Measurements from ENCODE around the gene SLC30A3. TPM values are rescaled to one million over a fixed set of nuclear protein-coding genes. Genes with fewer than 3 reads are reported as not detected.
A peak's percentile ranks its signal among the peaks of the same experiment; 100 is the strongest.
"Not testable (repeated sequence)": the region's sequence is repeated elsewhere in the genome, so short reads cannot be mapped to it uniquely, and the experiment has no call there.

The SLC30A3 gene
- total RNA-seq, 6 donors from 2014 or later, result 0.20 to 2.3 (median 1.2) TPM

DNA sequence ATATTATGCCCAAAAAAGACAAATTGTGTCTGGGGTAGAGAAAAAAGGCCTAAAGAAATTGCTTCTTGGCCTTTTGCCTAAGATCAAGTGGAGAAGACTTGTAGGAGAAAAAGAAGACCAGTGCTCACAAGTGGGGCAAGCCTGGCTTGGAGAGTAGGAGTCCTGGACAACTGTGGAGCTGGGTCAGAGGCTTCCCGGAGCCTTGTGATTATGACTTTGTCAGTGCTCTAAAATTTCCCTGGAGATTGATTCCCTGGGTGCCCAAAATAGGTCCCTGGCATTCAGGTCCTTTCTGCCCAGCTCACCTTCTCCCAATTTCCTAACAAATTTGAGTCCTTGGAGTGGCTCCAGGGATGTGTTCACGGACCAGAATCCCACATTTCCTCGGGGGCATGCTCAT, 18.6 kb upstream of the SLC30A3 start:
- Histone ChIP-seq H3K27ac (no peak overlapping the region), H3K36me3 (no peaks in the 10 kb centered on the region), H3K9me3 (no peaks in the 10 kb centered on the region), H3K27me3 (no peaks in the 10 kb centered on the region), H3K4me3 (no peak overlapping the region), H3K4me1 (peaks cover 0 to 6% (median 0%) of the 10 kb centered on the region in 4 donors)
- DNase-seq, result no peak
- no peak for ATAC-seq (ENCODE audit: low FRiP score in 2 of 2)
- WGBS, 2 donors, result 68 to 76% methylated on average over 3 of the region's 3 CpGs
- TF ChIP-seq, protein P1, sequence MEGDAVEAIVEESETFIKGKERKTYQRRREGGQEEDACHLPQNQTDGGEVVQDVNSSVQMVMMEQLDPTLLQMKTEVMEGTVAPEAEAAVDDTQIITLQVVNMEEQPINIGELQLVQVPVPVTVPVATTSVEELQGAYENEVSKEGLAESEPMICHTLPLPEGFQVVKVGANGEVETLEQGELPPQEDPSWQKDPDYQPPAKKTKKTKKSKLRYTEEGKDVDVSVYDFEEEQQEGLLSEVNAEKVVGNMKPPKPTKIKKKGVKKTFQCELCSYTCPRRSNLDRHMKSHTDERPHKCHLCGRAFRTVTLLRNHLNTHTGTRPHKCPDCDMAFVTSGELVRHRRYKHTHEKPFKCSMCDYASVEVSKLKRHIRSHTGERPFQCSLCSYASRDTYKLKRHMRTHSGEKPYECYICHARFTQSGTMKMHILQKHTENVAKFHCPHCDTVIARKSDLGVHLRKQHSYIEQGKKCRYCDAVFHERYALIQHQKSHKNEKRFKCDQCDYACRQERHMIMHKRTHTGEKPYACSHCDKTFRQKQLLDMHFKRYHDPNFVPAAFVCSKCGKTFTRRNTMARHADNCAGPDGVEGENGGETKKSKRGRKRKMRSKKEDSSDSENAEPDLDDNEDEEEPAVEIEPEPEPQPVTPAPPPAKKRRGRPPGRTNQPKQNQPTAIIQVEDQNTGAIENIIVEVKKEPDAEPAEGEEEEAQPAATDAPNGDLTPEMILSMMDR (IDR thresholded peaks at IDR 0.05), result no peak
- TF ChIP-seq EP300 (IDR thresholded peaks at IDR 0.05), result no peak
- TF ChIP-seq POLR2AphosphoS5 (IDR thresholded peaks at IDR 0.05), result no peak
- TF ChIP-seq POLR2A (IDR thresholded peaks at IDR 0.05), result no peak

DNA sequence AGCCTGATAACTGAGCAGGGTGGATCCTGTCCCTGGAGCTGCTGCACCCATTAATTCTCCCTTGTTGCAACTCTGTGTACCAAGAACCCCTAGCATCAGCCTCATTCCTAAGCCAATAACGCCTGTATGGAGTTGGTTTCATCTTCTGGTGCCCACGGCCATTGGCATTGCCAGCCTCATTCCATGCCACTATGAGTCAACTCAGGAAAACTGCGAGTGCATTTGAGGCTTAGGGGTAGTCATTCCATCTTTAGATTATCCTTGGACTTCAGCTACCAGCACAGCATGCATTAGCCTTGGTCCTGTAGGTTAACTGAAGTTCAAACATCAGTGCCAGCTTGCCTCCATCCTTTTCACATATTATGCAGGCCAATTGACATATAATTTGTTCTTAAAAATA, 18.0 kb upstream of the SLC30A3 start:
- TF ChIP-seq EP300 (IDR thresholded peaks at IDR 0.05) (no peak), POLR2A (IDR thresholded peaks at IDR 0.05) (no peak), POLR2AphosphoS5 (IDR thresholded peaks at IDR 0.05) (no peak)
- TF ChIP-seq, protein P1 (IDR thresholded peaks at IDR 0.05), result no peak
- Histone ChIP-seq H3K27me3 (no peaks in the 10 kb centered on the region), H3K4me1 (peaks cover 0 to 10% (median 2%) of the 10 kb centered on the region in 4 donors), H3K27ac (no peak overlapping the region), H3K4me3 (no peak overlapping the region), H3K9me3 (no peaks in the 10 kb centered on the region), H3K36me3 (no peaks in the 10 kb centered on the region)
- WGBS, 2 donors, result 61 to 67% methylated on average over 3 of the region's 3 CpGs
- DNase-seq (no peak), ATAC-seq (ENCODE audit: low FRiP score in 2 of 2) (no peak)

DNA sequence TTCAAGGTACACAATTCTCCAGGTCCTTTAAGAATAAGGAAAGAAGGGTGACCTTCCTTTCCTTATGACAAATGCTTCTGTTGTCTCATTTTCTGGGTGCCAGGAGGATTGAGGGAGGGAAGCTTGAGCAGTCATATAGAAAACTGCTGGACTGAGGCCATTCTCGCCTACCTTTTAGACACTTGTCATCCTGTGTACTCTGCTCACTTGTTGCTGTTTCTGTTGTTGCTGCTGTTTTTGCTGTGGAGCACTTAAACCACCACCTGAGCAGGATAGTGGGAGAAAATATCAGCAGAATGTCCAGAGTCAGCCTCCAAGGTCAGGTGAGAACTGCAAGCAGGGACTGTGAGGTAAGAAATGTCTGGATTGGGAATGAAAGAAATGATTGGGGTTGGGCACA, 15.2 kb upstream of the SLC30A3 start:
- TF ChIP-seq EP300 (IDR thresholded peaks at IDR 0.05) (no peak), POLR2AphosphoS5 (IDR thresholded peaks at IDR 0.05) (no peak), POLR2A (IDR thresholded peaks at IDR 0.05) (no peak)
- TF ChIP-seq, protein P1 (IDR thresholded peaks at IDR 0.05), result no peak
- Histone ChIP-seq H3K36me3 (no peaks in the 10 kb centered on the region), H3K4me3 (no peak overlapping the region), H3K4me1 (peaks cover 0 to 10% (median 2%) of the 10 kb centered on the region in 4 donors), H3K27ac (no peak overlapping the region), H3K27me3 (no peaks in the 10 kb centered on the region), H3K9me3 (no peaks in the 10 kb centered on the region)
- ATAC-seq (ENCODE audit: low FRiP score in 2 of 2) (no peak), DNase-seq (no peak)
- WGBS, 2 donors, result 75 to 76% methylated on average over 1 of the region's 1 CpG

DNA sequence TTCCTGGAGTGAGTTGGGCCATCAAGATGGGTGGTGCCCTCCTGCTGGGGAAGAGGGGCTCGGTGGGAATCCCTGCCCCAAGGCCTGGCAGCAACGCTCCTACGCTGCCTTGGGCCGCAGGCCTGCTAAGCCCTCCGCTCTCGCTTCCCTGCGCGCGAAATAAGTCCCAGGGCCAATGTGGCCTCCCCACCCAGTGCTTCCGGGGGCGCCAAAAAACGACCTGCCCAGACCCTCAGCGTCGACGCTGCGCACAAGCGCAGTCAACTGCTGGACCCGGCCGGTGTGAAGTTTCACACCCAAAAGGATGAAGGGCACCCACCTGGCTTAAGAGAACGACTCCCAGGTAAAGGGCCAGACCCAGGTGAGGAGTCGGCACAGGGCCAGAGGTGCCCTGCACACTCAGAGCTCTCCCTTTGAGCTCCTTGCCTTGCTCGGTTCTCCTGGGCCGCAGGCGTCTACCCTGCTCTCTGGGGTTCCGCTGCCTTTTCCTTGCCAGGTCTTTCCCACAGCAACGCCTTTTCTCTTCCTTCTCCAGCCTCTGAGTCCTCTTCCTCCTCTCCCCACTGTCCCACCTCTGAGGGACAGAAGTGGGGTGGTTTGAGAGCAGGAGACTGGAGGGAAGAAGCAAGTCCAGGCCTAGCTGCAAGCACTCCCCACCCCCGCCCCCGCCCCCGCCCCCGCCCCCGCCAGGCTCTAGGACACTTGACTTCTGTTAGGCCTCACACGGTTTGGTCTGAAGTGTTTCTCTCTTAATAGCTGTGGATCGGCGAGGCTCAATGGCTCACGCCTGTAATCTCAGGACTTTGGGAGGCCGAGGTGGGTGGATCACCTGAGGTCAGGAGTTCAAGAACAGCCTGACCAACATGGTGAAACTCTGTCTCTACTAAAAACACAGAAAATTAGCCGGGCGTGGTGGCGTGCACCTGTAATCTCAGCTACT, 12.6 kb upstream of the SLC30A3 start, which contains the start of gene DNAJC5G:
TSS of gene DNAJC5G (plus strand) at position 223 of the 940 bp plus-strand sequence. CDS start 1,296 bp downstream, outside the sequence.
- peak; percentile 55 to 66 for DNase-seq
- Histone ChIP-seq H3K27ac (peak within 1 kb of the TSS in 1 of 4 donors; percentile 27), H3K36me3 (no peaks in the 10 kb centered on the region), H3K4me1 (peaks cover 0 to 14% (median 2%) of the 10 kb centered on the region in 4 donors), H3K4me3 (no peak within 1 kb of the TSS), H3K9me3 (no peaks in the 10 kb centered on the region), H3K27me3 (no peaks in the 10 kb centered on the region)
- WGBS, 2 donors, result 68 to 78% methylated on average over 38 to 39 of the region's 39 CpGs
- TF ChIP-seq POLR2A (IDR thresholded peaks at IDR 0.05) (no peak), POLR2AphosphoS5 (IDR thresholded peaks at IDR 0.05) (no peak), EP300 (IDR thresholded peaks at IDR 0.05) (no peak)
- TF ChIP-seq, protein P1 (IDR thresholded peaks at IDR 0.05), result no peak
- peak in 1 of 2 donors; percentile 69 for ATAC-seq (ENCODE audit: low FRiP score in 2 of 2)

DNA sequence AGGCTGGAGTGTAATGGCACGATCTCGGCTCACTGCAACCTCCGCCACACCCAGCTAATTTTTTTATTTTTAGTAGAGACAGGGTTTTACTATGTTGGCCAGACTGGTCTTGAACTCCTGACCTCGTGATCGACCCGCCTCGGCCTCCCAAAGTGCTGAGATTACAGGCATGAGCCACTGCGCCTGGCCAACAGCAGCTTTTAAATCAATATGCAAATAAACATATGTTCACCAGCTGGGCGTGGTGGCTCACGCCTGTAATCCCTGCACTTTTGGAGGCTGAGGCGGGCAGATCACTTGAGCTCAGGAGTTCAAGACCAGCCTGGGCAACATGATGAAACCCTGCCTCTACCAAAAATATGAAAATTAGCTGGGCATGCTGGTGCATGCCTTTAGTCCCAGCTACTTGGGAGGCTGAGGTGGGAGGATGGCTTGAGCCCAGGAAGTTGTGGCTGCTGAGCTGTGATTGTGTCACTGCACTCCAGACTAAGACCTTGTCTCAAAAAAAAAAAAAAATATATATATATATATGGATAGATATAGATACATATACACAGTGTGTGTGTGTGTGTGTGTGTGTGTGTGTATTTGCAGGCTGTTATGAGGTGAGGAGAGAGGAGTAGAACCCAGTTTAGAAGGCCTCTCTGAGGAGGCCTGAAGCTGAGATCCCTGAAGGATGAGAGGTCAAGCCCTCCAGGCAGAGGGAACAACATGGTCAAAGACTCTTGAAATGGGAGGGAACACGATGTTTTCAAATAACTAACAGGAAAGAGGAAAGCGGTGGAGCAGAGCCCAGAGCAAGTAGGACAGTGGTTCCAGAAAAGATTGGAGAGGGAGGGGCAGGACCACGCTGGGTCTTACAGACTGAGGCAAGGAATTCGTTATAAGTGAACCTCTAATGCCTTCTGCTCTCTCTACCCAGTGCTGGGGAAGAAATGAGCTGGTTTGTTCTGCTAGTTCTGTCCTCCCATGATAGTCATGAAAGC, 10.0 kb upstream of the SLC30A3 start:
- not testable (repeated sequence) for H3K4me1 ChIP-seq; H3K9me3 ChIP-seq; ATAC-seq (ENCODE audit: low FRiP score in 2 of 2); H3K27me3 ChIP-seq; H3K27ac ChIP-seq; H3K36me3 ChIP-seq; H3K4me3 ChIP-seq
- peak in 1 of 2 donors; percentile 35 for DNase-seq
- WGBS, 2 donors, result 77 to 83% methylated on average over 13 to 15 of the region's 15 CpGs
